GM12892 (cell line): ENCODE results near the gene LYG1.

Experiments
- POLR2A ChIP-seq: IDR thresholded peaks from 2 replicates; pipeline ENCODE4 v1.6.1; 2011; ENCODE audit warnings: low read depth, low read length, control low read depth
- POLR2AphosphoS5 ChIP-seq: IDR thresholded peaks from 2 replicates; pipeline ENCODE4 v1.6.1; 2011; ENCODE audit warnings: low read depth, low read length, control low read depth

DNA sequence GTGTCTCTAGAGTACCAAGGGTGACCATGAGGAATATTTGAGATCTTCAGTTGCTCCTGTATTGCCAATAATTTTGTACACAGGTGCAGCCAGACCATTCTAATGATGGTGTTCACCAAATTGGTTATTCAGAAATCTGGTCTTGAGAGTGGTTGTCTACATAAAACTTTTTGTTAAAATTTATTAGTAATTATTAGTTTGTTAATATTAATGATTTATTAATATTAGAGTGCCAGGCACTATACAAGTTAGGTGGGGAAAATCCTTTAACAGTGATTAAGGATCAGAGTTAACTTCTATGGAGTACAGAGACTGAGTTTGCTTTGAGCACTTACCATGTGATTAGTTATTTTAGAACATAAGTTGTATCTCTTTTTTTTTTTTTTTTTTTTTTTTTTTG lies 45.2 kb upstream of the LYG1 start:
- TF ChIP-seq POLR2A (no peak), POLR2AphosphoS5 (no peak)
